Measurements from ENCODE around the gene GPR162.

Gene GPR162

GRCh38 chr12:6839482-6840201, 18.0 kb downstream of the GPR162 start:
- DNase-seq = no peak

GRCh38 chr12:6840330-6840729, 18.7 kb downstream of the GPR162 start:
- no peak for DNase-seq

DNA sequence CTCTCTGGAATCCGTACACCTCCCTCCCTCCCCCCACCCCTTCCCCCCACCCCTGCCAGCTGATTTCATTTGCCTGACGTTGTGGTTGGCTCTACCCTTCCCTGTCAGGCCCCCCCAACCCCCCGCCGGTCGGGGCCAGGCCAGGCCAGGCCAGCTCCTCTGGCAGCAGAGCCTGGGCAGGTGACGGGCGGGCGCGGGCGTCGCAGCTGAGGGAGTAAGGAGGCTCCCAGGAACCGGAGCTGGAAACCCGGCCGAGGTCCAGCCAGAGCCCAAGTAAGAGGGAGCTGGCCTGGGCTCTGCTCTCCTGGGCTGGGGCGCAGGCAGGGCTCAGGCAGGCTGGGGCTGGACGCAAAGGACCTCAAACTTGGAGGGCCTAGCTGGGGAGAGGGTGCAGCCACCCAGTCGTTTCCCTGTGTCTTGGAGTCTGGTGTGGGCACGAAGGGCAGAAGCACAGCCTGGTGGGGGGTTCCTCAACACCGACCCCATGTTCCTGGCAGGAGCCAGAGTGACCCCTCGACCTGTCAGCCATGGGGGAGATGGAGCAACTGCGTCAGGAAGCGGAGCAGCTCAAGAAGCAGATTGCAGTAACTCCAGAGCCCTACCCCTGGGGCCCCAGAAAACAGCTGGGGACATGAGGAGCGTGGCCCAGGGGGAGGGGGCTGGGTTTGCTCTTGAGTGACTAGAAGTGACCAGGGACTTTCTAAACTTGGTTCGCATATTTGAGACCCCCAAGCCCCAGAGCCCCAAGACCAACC, 19.3 kb downstream of the GPR162 start, which contains the start of gene GNB3:
TSS of gene GNB3 (plus strand) at position 165 of the 755 bp plus-strand sequence. CDS start at position 528, 363 bp downstream.
- DNase-seq = no peak

GRCh38 chr12:6842075-6842474, 20.5 kb downstream of the GPR162 start:
- no peak for DNase-seq

- no peak for DNase-seq
These were observed 21.7 kb downstream of the GPR162 start for GRCh38 chr12:6843118-6843902.

DNA sequence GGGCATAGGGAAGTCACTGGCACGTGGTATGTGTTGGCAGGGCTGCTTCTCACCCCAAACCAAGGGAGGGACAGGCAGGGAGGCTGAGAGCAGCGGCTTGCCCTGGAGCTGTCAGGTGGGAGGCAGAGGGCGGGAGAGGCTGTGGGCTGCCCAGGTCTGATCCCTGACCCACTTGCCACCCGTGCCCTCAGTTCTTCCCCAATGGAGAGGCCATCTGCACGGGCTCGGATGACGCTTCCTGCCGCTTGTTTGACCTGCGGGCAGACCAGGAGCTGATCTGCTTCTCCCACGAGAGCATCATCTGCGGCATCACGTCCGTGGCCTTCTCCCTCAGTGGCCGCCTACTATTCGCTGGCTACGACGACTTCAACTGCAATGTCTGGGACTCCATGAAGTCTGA, 23.8 kb downstream of the GPR162 start:
- no peak for DNase-seq

- DNase-seq = no peak
These were observed 24.8 kb downstream of the GPR162 start for GRCh38 chr12:6846316-6846869.

- DNase-seq = no peak
These were observed 26.1 kb downstream of the GPR162 start for GRCh38 chr12:6847676-6848075.

GRCh38 chr12:6849427-6849826, 27.8 kb downstream of the GPR162 start:
- DNase-seq = no peak

DNA sequence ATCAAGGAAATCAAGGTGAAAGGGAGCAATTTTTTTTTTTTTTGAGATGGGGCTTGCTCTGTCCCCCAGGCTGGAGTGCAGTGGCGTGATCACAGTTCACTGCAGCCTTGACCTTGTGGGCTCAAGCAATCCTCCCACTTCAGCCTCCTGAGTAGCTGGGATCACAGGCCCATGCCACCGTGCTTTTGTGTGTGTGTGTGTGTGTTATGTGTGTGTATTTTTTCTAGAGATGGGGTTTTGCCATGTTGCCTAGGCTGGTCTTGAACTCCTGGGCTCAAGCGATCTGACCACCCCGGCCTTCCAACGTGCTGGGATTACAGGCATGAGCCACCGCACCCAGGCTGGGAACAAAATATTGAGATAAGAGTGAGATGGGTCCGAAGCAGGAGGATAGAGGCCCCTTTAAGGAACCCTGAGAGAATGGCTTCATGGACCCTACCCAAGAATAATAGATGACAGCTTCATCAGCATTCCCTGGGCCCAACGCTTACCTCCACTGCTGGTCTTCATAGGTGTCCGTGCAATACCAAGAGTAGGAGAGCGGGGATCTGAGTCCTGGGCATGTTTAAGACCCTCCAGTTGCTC, 28.4 kb downstream of the GPR162 start:
- DNase-seq = no peak

GRCh38 chr12:6850796-6851152, 29.2 kb downstream of the GPR162 start:
- no peak for DNase-seq

- DNase-seq = peak; percentile 89
These were observed 29.7 kb downstream of the GPR162 start, which contains the start of gene CDCA3 for GRCh38 chr12:6851153-6851920. TSS of gene CDCA3 (minus strand) at chr12:6851286. CDS start at chr12:6850952, 334 bp downstream.

GRCh38 chr12:6851921-6852650, 30.5 kb downstream of the GPR162 start, which contains the start of gene USP5:
TSS of gene USP5 (plus strand) at chr12:6852150. CDS start at chr12:6852180, 30 bp downstream.
- peak; percentile 94 for DNase-seq

DNA sequence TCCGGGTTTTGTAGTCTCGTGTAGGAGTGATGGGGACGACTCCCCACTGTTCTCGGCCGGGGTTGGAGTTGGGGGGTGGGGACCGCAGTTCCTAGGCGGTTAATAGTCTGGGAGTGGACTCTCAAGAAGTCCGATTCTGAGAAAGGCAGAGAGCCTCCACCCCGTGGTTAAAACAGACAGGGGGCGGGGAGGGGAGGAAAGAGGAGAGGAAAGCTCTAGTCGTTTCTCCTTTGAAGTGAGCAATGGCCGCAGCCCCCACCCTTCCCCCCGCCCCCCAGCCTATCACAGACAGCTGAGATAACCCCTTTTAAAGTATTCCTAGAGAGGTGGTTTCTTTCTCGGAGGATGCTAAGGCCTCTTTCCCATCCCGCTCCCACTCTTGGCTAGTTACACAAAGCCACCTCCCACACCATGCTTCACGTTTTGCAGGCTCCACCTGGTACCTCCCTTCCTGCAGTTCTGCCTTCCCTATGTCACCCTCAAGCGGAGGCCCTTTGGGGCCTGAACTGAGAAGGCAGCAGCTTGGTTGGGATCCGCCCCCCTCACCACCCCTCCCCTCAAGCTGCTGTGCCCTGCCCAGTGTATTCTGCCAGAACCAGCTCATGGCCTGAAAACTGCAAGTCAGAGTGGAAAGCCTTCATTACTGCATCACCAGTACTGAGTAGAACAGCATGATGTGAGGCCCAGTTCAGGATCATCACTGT, 31.2 kb downstream of the GPR162 start:
- DNase-seq = peak; percentile 39

DNA sequence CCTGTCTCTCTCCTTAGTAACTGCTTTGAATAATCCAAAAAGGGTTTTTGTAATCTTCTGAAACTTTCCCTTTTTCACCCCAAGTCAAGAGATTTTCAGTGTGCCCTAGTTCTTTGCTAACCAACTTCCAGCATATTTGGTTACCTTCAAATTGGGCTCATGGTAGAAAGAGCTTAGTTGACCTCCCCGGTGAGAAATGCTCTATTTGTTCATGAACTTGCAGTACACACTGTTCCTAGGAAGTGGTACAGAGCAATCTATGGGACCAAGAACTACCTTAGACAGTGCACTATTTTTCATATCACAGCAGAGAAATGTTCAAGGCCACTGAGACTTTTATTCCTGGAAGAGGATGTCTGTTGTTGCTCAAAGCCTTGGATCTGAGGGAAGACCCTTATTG, 32.0 kb downstream of the GPR162 start:
- no peak for DNase-seq

GRCh38 chr12:6854036-6854435, 32.4 kb downstream of the GPR162 start:
- no peak for DNase-seq

DNA sequence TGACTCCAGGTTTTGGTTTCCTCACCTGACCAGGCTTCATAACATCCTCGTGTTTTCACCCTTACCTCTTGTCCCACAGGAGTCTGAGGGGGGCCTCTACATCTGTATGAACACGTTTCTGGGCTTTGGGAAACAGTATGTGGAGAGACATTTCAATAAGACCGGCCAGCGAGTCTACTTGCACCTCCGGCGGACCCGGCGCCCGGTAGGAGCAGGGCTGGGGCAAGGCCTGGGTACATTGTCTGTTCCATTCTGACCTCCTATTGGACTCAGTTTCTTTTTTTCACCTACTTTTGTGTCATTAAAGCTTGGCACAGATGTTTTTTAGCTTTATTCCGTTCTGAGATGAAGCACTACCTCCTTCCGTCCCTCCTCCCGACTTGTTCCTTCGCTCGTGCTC, 33.7 kb downstream of the GPR162 start:
- no peak for DNase-seq

DNA sequence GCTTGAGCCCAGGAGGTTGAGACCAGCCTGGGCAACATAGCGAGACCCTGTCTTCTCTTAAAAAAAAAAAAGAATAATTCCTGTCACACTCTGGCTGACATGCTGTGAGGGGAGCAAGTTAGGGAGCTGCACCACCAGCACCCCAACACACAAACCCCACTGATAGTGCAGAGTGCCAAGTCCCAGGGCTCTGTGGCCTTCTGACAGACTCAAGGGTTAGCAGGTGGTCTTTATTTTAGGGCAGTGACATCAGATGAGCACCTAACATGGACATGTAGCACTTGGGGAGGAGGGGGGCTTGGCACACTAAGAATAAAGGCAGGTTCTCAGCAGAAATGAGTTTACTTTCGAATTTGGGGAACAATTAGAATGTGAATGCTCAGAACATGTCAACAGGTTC, 37.2 kb downstream of the GPR162 start:
- no peak for DNase-seq

GRCh38 chr12:6860116-6860515, 38.5 kb downstream of the GPR162 start:
- DNase-seq = no peak

DNA sequence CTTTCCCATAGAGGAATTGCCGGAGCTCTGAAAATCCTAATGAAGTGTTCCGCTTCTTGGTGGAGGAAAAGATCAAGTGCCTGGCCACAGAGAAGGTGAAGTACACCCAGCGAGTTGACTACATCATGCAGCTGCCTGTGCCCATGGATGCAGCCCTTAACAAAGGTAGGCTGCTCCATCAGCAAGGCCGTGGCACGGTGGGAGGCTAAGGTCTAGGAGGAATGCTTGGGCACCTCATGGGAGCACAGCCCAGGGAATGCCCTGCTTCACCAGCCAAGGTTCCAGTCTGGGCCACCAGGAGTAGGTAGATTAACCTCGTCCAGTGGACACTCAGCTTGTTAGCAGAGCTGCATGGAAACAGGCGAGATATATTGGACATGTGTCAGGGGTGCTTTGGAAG, 39.3 kb downstream of the GPR162 start:
- DNase-seq = no peak
